H9 (cell line): ENCODE results near the gene PLPP2. TPM values are rescaled to one million over a fixed set of nuclear protein-coding genes. Genes with fewer than 3 reads are reported as not detected.

Experiments used
- DNase-seq: peaks from one replicate; pipeline ENCODE4 v3.0.0-alpha.2; 2017
- H2AFZ ChIP-seq: one replicate; pipeline ENCODE4 v1.6.1; 2013; ENCODE audit warnings: mild to moderate bottlenecking, low read length, control low read depth, moderate library complexity
- H2AK5ac ChIP-seq: 2 replicates; pipeline ENCODE4 v1.6.1; 2013; ENCODE audit warnings: low read length, control low read depth, mixed read lengths; ENCODE audit not compliant: insufficient read length
- H2BK120ac ChIP-seq: one replicate; pipeline ENCODE4 v1.6.1; 2013; ENCODE audit warnings: low read depth, mild to moderate bottlenecking, low read length, control low read depth, inconsistent platforms; ENCODE audit not compliant: poor library complexity, severe bottlenecking
- H2BK12ac ChIP-seq: 2 replicates; pipeline ENCODE4 v1.6.1; 2013; ENCODE audit warnings: low read length, control low read depth, mixed read lengths, low read depth; ENCODE audit not compliant: insufficient read length
- H2BK15ac ChIP-seq: 2 replicates; pipeline ENCODE4 v1.6.1; 2013; ENCODE audit warnings: low read depth, low read length, control low read depth
- H2BK20ac ChIP-seq: one replicate; pipeline ENCODE4 v1.6.1; 2013; ENCODE audit warnings: low read depth, mild to moderate bottlenecking, low read length, control low read depth, inconsistent platforms; ENCODE audit not compliant: poor library complexity, severe bottlenecking
- H2BK5ac ChIP-seq: 2 replicates; pipeline ENCODE4 v1.6.1; 2013; ENCODE audit warnings: low read length, control low read depth, mixed read lengths; ENCODE audit not compliant: insufficient read length
- H3K14ac ChIP-seq: 2 replicates; pipeline ENCODE4 v1.6.1; 2013; ENCODE audit warnings: low read length, control low read depth; ENCODE audit not compliant: insufficient read depth
- H3K18ac ChIP-seq: 2 replicates; pipeline ENCODE4 v1.6.1; 2013; ENCODE audit warnings: low read depth, mild to moderate bottlenecking, mixed read lengths, low read length, control low read depth; ENCODE audit not compliant: insufficient read length
- H3K23ac ChIP-seq: 2 replicates; pipeline ENCODE4 v1.6.1; 2013; ENCODE audit warnings: low read length, control low read depth, mixed read lengths, low read depth; ENCODE audit not compliant: insufficient read length
- H3K23me2 ChIP-seq: 2 replicates; pipeline ENCODE4 v1.6.1; 2013; ENCODE audit warnings: low read depth, mild to moderate bottlenecking, mixed read lengths, low read length, control low read depth; ENCODE audit not compliant: insufficient read length, poor library complexity, severe bottlenecking
- H3K27ac ChIP-seq: 2 replicates; pipeline ENCODE4 v1.5.1; 2013; ENCODE audit warnings: low read length, control low read depth, mixed read lengths, low read depth; ENCODE audit not compliant: insufficient read length
- H3K27me3 ChIP-seq: 2 replicates; pipeline ENCODE4 v1.6.1; 2013; ENCODE audit warnings: low read length, control low read depth, inconsistent platforms; ENCODE audit not compliant: insufficient read depth
- H3K4ac ChIP-seq: 2 replicates; pipeline ENCODE4 v1.6.1; 2013; ENCODE audit warnings: low read depth, mild to moderate bottlenecking, control low read depth, inconsistent platforms, low read length, moderate library complexity
- H3K4me1 ChIP-seq: 2 replicates; pipeline ENCODE4 v1.6.1; 2013; ENCODE audit warnings: low read length, control low read depth, inconsistent platforms; ENCODE audit not compliant: insufficient read depth
- H3K4me2 ChIP-seq: 2 replicates; pipeline ENCODE4 v1.6.1; 2013; ENCODE audit warnings: low read length, control low read depth, mixed read lengths; ENCODE audit not compliant: insufficient read length, insufficient read depth
- H3K56ac ChIP-seq: 2 replicates; pipeline ENCODE4 v1.6.1; 2013; ENCODE audit warnings: low read depth, mild to moderate bottlenecking, mixed read lengths, low read length, control low read depth; ENCODE audit not compliant: insufficient read length
- H3K79me1 ChIP-seq: 2 replicates; pipeline ENCODE4 v1.6.1; 2013; ENCODE audit warnings: low read depth, mild to moderate bottlenecking, moderate library complexity, low read length, control low read depth, inconsistent platforms; ENCODE audit not compliant: insufficient read depth, poor library complexity, severe bottlenecking
- H3K79me2 ChIP-seq: 2 replicates; pipeline ENCODE4 v1.6.1; 2013; ENCODE audit warnings: low read length, control low read depth, inconsistent platforms; ENCODE audit not compliant: insufficient read depth
- H3K9ac ChIP-seq: 2 replicates; pipeline ENCODE4 v1.6.1; 2013; ENCODE audit warnings: low read length, control low read depth, mixed read lengths; ENCODE audit not compliant: insufficient read length; ENCODE audit errors: extremely low read depth
- H3K9me3 ChIP-seq: one replicate; pipeline ENCODE4 v1.6.1; 2013; ENCODE audit warnings: low read depth, low read length, inconsistent platforms; ENCODE audit not compliant: control insufficient read depth
- H3T11ph ChIP-seq: one replicate; pipeline ENCODE4 v1.6.1; 2013; ENCODE audit warnings: mild to moderate bottlenecking, low read length, control low read depth, inconsistent platforms
- H4K20me1 ChIP-seq: one replicate; pipeline ENCODE4 v1.6.1; 2013; ENCODE audit not compliant: control insufficient read depth, insufficient read length, insufficient read depth
- H4K5ac ChIP-seq: 2 replicates; pipeline ENCODE4 v1.6.1; 2013; ENCODE audit warnings: low read depth, mild to moderate bottlenecking, mixed read lengths, low read length, control low read depth; ENCODE audit not compliant: insufficient read length
- H4K8ac ChIP-seq: replicated peaks from 2 replicates; pipeline ENCODE4 v1.6.1; 2013; ENCODE audit warnings: low read length, control low read depth, mixed read lengths, low read depth; ENCODE audit not compliant: insufficient read length
- H4K91ac ChIP-seq: 2 replicates; pipeline ENCODE4 v1.6.1; 2013; ENCODE audit warnings: low read depth, mild to moderate bottlenecking, moderate library complexity, mixed read lengths, low read length, control low read depth; ENCODE audit not compliant: insufficient read length
- H3K27ac Mint-ChIP-seq, 3 experiments: 2 replicates in 2 of 3; 3 replicates in 1 of 3; pipeline ENCODE4 v1.8.0; 2020 to 2021; ENCODE audit warnings: mixed read lengths in 3 of 3, mild to moderate bottlenecking in 1 of 3, moderate library complexity in 1 of 3
- H3K27me3 Mint-ChIP-seq: 2 replicates; pipeline ENCODE4 v1.8.0; 2021; ENCODE audit warnings: low read depth, mild to moderate bottlenecking, moderate library complexity, mixed read lengths
- H3K36me3 Mint-ChIP-seq, 3 experiments: 2 replicates in 2 of 3; 3 replicates in 1 of 3; pipeline ENCODE4 v1.8.0; 2020 to 2021; ENCODE audit warnings: low read depth in 3 of 3, mixed read lengths in 3 of 3; ENCODE audit not compliant: insufficient read depth in 1 of 3
- H3K4me1 Mint-ChIP-seq, 2 experiments: 2 replicates each; pipeline ENCODE4 v1.8.0; 2020; ENCODE audit warnings: mixed read lengths in 2 of 2
- H3K4me3 Mint-ChIP-seq, 2 experiments: 2 replicates in 1 of 2; 3 replicates in 1 of 2; pipeline ENCODE4 v1.8.0; 2020 to 2021; ENCODE audit warnings: mild to moderate bottlenecking in 2 of 2, mixed read lengths in 2 of 2, moderate library complexity in 1 of 2
- H3K9me3 Mint-ChIP-seq, 2 experiments: 2 replicates in 1 of 2; 3 replicates in 1 of 2; pipeline ENCODE4 v1.8.0; 2020; ENCODE audit warnings: mild to moderate bottlenecking in 2 of 2, mixed read lengths in 2 of 2, moderate library complexity in 1 of 2
- WGBS: extraction: QIAGEN DNeasy Blood & Tissue Kit; methylation state at CpG from one replicate; pipeline ENCODE4 v1.1.7; 2013; ENCODE audit warnings: missing lambda C conversion rate, low lambda C conversion rate, mixed read lengths; ENCODE audit not compliant: insufficient read length; ENCODE audit errors: extremely low coverage; 5-methylcytosine and 5-hydroxymethylcytosine counted together
- total RNA-seq: library from RNA; stranded (reverse); gene quantifications from 2 replicates; pipeline ENCODE4 v1.2.1, GENCODE V29; 2021
- TF ChIP-seq, protein P1 (sequence below): fragments of 200-600 bp; sonication (generic); conservative IDR thresholded peaks from 3 replicates; pipeline ENCODE4 v1.8.0; 2021; ENCODE audit warnings: antibody characterized with exemption, mild to moderate bottlenecking

Gene PLPP2
- total RNA-seq, 1 experiment from 2014 or later = 143 TPM

DNA sequence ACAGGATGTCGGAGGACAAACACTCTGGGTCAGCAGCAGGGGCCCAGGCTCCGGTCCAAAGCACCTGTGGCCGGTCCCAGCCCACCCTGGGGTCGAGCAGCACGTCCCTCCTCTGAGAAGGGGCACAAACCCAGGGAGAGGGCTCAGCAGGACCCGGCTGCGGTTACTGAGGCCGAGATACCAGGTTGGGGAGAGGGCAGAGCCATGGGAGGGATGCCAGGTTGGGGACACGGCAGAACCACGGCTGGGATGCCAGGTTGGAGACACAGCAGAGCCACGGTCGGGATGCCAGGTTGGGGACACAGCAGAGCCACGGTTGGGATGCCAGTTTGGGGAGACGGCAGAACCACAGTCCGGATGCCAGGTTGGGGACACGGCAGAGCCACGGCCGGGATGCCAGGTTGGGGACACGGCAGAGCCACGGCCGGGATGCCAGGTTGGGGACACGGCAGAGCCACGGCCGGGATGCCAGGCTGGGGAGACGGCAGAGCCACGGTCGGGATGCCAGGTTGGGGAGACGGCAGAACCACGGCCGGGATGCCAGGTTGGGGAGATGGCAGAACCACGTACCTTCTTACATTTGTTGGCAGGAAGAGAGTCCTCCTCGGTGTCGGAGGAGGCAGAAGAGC is 34.8 kb upstream of the PLPP2 start:
- Histone ChIP-seq H2BK120ac (no peak overlapping the region), H3T11ph (no peak overlapping the region), H3K14ac (no peak overlapping the region), H3K9me3 (no peaks in the 10 kb centered on the region), H4K8ac (no peak overlapping the region), H3K79me1 (peaks cover 5% of the 10 kb centered on the region), H3K79me2 (no peaks in the 10 kb centered on the region; the same call in 1 of the 2 replicates), H2BK12ac (no peak overlapping the region), H3K27ac (no peak overlapping the region), H3K23ac (no peak overlapping the region), H2AK5ac (no peak overlapping the region), H3K4ac (no peak overlapping the region), H3K27me3 (no peaks in the 10 kb centered on the region), H2BK15ac (no peak overlapping the region), H2BK5ac (no peak overlapping the region), H3K18ac (no peak overlapping the region), H3K56ac (no peak overlapping the region), H3K4me2 (no peak overlapping the region), H4K5ac (no peak overlapping the region), H2BK20ac (no peak overlapping the region), H3K9ac (no peak overlapping the region), H3K4me1 (no peaks in the 10 kb centered on the region), H2AFZ (no peak overlapping the region), H3K23me2 (no peaks in the 10 kb centered on the region), H4K20me1 (no peaks in the 10 kb centered on the region), H4K91ac (no peak overlapping the region)
- Mint-ChIP-seq H3K27me3 (no peaks in the 10 kb centered on the region), H3K4me3 (no peak overlapping the region), H3K36me3 (peaks cover 51 to 61% (median 54%) of the 10 kb centered on the region in 3 experiments), H3K4me1 (no peaks in the 10 kb centered on the region), H3K9me3 (peaks cover 9 to 12% of the 10 kb centered on the region in 2 experiments), H3K27ac (no peak overlapping the region)
- TF ChIP-seq, protein P1, sequence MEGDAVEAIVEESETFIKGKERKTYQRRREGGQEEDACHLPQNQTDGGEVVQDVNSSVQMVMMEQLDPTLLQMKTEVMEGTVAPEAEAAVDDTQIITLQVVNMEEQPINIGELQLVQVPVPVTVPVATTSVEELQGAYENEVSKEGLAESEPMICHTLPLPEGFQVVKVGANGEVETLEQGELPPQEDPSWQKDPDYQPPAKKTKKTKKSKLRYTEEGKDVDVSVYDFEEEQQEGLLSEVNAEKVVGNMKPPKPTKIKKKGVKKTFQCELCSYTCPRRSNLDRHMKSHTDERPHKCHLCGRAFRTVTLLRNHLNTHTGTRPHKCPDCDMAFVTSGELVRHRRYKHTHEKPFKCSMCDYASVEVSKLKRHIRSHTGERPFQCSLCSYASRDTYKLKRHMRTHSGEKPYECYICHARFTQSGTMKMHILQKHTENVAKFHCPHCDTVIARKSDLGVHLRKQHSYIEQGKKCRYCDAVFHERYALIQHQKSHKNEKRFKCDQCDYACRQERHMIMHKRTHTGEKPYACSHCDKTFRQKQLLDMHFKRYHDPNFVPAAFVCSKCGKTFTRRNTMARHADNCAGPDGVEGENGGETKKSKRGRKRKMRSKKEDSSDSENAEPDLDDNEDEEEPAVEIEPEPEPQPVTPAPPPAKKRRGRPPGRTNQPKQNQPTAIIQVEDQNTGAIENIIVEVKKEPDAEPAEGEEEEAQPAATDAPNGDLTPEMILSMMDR = no peak
- no CpG with 5 or more reads among the region's 33 CpGs for WGBS
- no peak for DNase-seq
